Measurements from ENCODE around the gene HMGN4. TPM values are rescaled to one million over a fixed set of nuclear protein-coding genes. Genes with fewer than 3 reads are reported as not detected.

The HMGN4 gene
- total and polyA plus RNA-seq, 9 of the 15 experiments (the other 6 are each of a cell fraction or from before 2014, with no cell fraction given): 35.4 to 134 (median 94.1) TPM

DNA sequence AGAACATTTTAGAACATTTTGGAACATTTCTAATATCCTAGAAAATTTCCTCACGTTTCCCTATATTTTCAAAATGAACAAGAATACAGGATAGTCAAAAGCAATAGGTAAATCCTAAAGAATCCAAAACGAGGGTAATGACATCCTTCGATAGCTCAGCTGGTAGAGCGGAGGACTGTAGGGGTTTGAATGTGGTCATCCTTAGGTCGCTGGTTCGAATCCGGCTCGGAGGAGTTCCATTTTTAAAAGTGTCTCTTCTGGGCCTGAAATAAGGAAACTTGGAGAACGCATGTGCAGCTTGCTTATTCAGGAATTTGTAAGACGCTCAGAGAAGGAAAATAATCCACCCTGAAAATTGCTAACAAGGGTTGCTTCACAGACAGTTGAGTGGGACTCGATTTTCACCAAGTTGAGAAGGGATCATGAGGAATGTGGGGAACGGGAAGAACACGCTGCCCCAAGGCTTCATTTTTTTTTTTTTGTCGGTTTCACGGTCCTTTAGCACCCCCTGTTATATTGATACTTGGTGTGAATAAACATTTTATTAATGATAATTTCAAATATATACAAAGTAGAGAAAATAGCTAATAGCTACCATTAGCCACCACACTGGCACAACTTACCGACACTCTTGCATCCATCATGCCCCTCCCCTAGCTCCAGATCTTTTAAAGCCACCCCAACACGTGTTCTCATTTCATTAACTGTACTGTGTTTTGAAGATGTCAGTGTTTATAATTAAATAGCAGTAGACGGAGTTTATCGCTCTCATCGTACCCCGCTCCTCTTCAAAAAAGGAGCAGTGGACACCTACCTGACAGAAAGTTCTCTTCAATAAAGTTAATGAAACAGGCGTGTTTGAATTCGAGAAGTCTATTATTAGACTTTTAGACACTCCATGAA lies 56.8 kb downstream of the HMGN4 start (continued):
- TF ChIP-seq RBM39 (optimal IDR thresholded peaks at IDR 0.05; ENCODE audit: low read depth, low read length) (no peak), BHLHE40 (IDR thresholded peaks at IDR 0.05; ENCODE audit: low read length) (no peak), RBM22 (IDR thresholded peaks at IDR 0.05; ENCODE audit: low read depth, low read length, poor library complexity, severe bottlenecking) (no peak), MTA2 (IDR thresholded peaks at IDR 0.05; ENCODE audit: low read depth) (no peak), HMG20A (CRISPR knock-in tag; conservative IDR thresholded peaks at IDR 0.05) (no peak), PHF20 (IDR thresholded peaks at IDR 0.05; ENCODE audit: partially characterized antibody) (no peak), CC2D1A (IDR thresholded peaks at IDR 0.05) (no peak), CBX3 (IDR thresholded peaks at IDR 0.05; ENCODE audit: borderline replicate concordance in 1 of 2, low read length in 2 of 2) (no peak; a peak in 2 of 3 replicates), ZNF778 (CRISPR knock-in tag; IDR thresholded peaks at IDR 0.05) (no peak), C11orf30 (IDR thresholded peaks at IDR 0.05; ENCODE audit: low read depth) (no peak), TAF15 (IDR thresholded peaks at IDR 0.05; ENCODE audit: low read depth, low read length) (no peak), ADNP (tag; IDR thresholded peaks at IDR 0.05) (peak; percentile 93), MTF1 (CRISPR knock-in tag; IDR thresholded peaks at IDR 0.05; ENCODE audit: borderline replicate concordance) (no peak), ZNF77 (CRISPR knock-in tag; IDR thresholded peaks at IDR 0.05) (no peak), AFF4 (CRISPR knock-in tag; IDR thresholded peaks at IDR 0.05) (peak; percentile 58; the same call in 1 of the 2 replicates), ZNF165 (CRISPR knock-in tag; IDR thresholded peaks at IDR 0.05; ENCODE audit: borderline replicate concordance) (no peak), CREBBP (IDR thresholded peaks at IDR 0.05; ENCODE audit: low read depth, low read length) (no peak), CBX5 (IDR thresholded peaks at IDR 0.05; ENCODE audit: borderline replicate concordance, low read depth) (no peak), ETV6 (IDR thresholded peaks at IDR 0.05; ENCODE audit: borderline replicate concordance in 1 of 2, low read depth in 2 of 2, low read length in 1 of 2) (peak; percentile 25 to 54; a peak in 1 of 4 replicates), ETV6 (CRISPR knock-in tag; IDR thresholded peaks at IDR 0.05; ENCODE audit: borderline replicate concordance) (no peak), KHSRP (IDR thresholded peaks at IDR 0.05) (no peak)
- TF ChIP-seq, protein P1, sequence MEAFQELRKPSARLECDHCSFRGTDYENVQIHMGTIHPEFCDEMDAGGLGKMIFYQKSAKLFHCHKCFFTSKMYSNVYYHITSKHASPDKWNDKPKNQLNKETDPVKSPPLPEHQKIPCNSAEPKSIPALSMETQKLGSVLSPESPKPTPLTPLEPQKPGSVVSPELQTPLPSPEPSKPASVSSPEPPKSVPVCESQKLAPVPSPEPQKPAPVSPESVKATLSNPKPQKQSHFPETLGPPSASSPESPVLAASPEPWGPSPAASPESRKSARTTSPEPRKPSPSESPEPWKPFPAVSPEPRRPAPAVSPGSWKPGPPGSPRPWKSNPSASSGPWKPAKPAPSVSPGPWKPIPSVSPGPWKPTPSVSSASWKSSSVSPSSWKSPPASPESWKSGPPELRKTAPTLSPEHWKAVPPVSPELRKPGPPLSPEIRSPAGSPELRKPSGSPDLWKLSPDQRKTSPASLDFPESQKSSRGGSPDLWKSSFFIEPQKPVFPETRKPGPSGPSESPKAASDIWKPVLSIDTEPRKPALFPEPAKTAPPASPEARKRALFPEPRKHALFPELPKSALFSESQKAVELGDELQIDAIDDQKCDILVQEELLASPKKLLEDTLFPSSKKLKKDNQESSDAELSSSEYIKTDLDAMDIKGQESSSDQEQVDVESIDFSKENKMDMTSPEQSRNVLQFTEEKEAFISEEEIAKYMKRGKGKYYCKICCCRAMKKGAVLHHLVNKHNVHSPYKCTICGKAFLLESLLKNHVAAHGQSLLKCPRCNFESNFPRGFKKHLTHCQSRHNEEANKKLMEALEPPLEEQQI (IDR thresholded peaks at IDR 0.05): peak; percentile 40; the same call in 1 of the 2 replicates
- TF ChIP-seq, protein P2, sequence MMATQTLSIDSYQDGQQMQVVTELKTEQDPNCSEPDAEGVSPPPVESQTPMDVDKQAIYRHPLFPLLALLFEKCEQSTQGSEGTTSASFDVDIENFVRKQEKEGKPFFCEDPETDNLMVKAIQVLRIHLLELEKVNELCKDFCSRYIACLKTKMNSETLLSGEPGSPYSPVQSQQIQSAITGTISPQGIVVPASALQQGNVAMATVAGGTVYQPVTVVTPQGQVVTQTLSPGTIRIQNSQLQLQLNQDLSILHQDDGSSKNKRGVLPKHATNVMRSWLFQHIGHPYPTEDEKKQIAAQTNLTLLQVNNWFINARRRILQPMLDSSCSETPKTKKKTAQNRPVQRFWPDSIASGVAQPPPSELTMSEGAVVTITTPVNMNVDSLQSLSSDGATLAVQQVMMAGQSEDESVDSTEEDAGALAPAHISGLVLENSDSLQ (IDR thresholded peaks at IDR 0.05): no peak; the same call in 1 of the 2 replicates

All from K562 (cell line).